Astrocyte (in vitro differentiated cells and primary cell): Measurements from ENCODE around the gene CHST15.

ENCODE experiments used
- EZH2 ChIP-seq: IDR thresholded peaks from 2 replicates; pipeline ENCODE4 v1.6.1; 2012; ENCODE audit warnings: mild to moderate bottlenecking, low read length, inconsistent platforms; ENCODE audit not compliant: insufficient read depth
- TF ChIP-seq, protein P1 (sequence below): IDR thresholded peaks from 2 replicates; pipeline ENCODE4 v1.5.1; 2011; ENCODE audit warnings: low read depth, mild to moderate bottlenecking, inconsistent platforms, low read length, moderate library complexity; ENCODE audit not compliant: insufficient read depth

GRCh38 chr10:123999261-123999660 lies 94.1 kb downstream of the CHST15 start:
- TF ChIP-seq, protein P1, sequence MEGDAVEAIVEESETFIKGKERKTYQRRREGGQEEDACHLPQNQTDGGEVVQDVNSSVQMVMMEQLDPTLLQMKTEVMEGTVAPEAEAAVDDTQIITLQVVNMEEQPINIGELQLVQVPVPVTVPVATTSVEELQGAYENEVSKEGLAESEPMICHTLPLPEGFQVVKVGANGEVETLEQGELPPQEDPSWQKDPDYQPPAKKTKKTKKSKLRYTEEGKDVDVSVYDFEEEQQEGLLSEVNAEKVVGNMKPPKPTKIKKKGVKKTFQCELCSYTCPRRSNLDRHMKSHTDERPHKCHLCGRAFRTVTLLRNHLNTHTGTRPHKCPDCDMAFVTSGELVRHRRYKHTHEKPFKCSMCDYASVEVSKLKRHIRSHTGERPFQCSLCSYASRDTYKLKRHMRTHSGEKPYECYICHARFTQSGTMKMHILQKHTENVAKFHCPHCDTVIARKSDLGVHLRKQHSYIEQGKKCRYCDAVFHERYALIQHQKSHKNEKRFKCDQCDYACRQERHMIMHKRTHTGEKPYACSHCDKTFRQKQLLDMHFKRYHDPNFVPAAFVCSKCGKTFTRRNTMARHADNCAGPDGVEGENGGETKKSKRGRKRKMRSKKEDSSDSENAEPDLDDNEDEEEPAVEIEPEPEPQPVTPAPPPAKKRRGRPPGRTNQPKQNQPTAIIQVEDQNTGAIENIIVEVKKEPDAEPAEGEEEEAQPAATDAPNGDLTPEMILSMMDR: no peak
- TF ChIP-seq EZH2: no peak
